MM.1S (cell line): ENCODE measurements around the gene RHOH.

Source experiments
- DNase-seq: peaks from one replicate; pipeline ENCODE4 v3.0.0-alpha.2; 2015
- H2AFZ ChIP-seq: fragments of 300-600 bp; sonication (generic); 2 replicates; pipeline ENCODE4 v1.6.0; 2016; ENCODE audit warnings: antibody characterized with exemption, low read length
- H3F3A ChIP-seq: fragments of 300-600 bp; sonication (generic); 2 replicates; pipeline ENCODE4 v1.6.1; 2016; ENCODE audit warnings: mild to moderate bottlenecking, antibody characterized with exemption, low read length, moderate library complexity, mixed read lengths; ENCODE audit not compliant: insufficient read depth
- H3K27ac ChIP-seq: fragments of 300-600 bp; sonication (generic); 2 replicates; pipeline ENCODE4 v1.5.1; 2016; ENCODE audit warnings: mild to moderate bottlenecking, low read length
- H3K27me3 ChIP-seq: fragments of 300-600 bp; sonication (generic); replicated peaks from 2 replicates; pipeline ENCODE4 v1.6.0; 2016; ENCODE audit warnings: low read length; ENCODE audit not compliant: insufficient read depth
- H3K36me3 ChIP-seq: fragments of 300-600 bp; sonication (generic); replicated peaks from 2 replicates; pipeline ENCODE4 v1.6.1; 2016; ENCODE audit warnings: mild to moderate bottlenecking, low read length, mixed read lengths; ENCODE audit not compliant: insufficient read depth
- H3K4me1 ChIP-seq: fragments of 300-600 bp; sonication (generic); 2 replicates; pipeline ENCODE4 v1.6.1; 2016; ENCODE audit warnings: low read length, mixed read lengths
- H3K4me2 ChIP-seq: fragments of 300-600 bp; sonication (generic); 2 replicates; pipeline ENCODE4 v1.6.0; 2016; ENCODE audit warnings: low read depth, low read length
- H3K4me3 ChIP-seq: fragments of 300-600 bp; sonication (generic); 2 replicates; pipeline ENCODE4 v1.5.1; 2016; ENCODE audit warnings: low read length, mixed read lengths
- H3K79me2 ChIP-seq: fragments of 300-600 bp; sonication (generic); 2 replicates; pipeline ENCODE4 v1.6.1; 2016; ENCODE audit warnings: mixed run types, low read length, mixed read lengths
- H3K9ac ChIP-seq: fragments of 300-600 bp; sonication (generic); 2 replicates; pipeline ENCODE4 v1.6.1; 2016; ENCODE audit warnings: low read length, mixed read lengths
- H3K9me2 ChIP-seq: fragments of 300-600 bp; sonication (generic); replicated peaks from 2 replicates; pipeline ENCODE4 v1.6.1; 2016; ENCODE audit warnings: mild to moderate bottlenecking, low read length, mixed read lengths; ENCODE audit not compliant: insufficient read depth
- H3K9me3 ChIP-seq: fragments of 300-600 bp; sonication (generic); replicated peaks from 2 replicates; pipeline ENCODE4 v1.6.1; 2016; ENCODE audit warnings: mild to moderate bottlenecking, low read length, mixed read lengths; ENCODE audit not compliant: insufficient read depth
- H4K20me1 ChIP-seq: fragments of 300-600 bp; sonication (generic); 2 replicates; pipeline ENCODE4 v1.6.1; 2016; ENCODE audit warnings: mild to moderate bottlenecking, low read length, moderate library complexity, mixed read lengths; ENCODE audit not compliant: insufficient read depth
- EZH2 ChIP-seq: fragments of 300-600 bp; sonication (generic); optimal IDR thresholded peaks from 2 replicates; pipeline ENCODE3; 2017; ENCODE audit warnings: low read depth, mild to moderate bottlenecking, antibody characterized with exemption, low read length, mixed read lengths
- EZH2phosphoT487 ChIP-seq: fragments of 300-600 bp; sonication (generic); IDR thresholded peaks from 2 replicates; pipeline ENCODE4 v1.6.1; 2018; ENCODE audit warnings: antibody characterized with exemption, low read length
- TF ChIP-seq, protein P1 (sequence below): fragments of 300-600 bp; sonication (generic); IDR thresholded peaks from 2 replicates; pipeline ENCODE4 v1.5.1; 2016; ENCODE audit warnings: antibody characterized with exemption, low read length, mixed read lengths

The RHOH gene

DNA sequence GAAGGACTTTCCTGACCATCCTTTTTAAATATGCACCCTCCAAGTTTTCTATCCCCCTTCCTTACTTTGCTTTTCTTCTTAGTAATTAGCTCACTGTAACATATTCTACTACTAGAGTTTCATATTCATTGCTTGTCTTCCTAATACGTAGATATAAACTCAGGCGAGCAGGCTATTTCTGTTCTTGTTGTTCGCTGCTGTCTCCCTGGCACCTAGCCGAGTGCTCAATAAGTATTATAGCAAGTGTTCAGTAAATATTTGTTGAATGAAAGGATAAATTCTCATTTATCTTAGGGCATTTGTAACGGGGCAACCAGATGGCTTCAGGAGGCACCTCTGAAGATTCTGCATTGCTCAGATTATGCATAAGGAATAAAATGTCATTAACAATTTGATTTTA lies 6.8 kb upstream of the RHOH start:
- Histone ChIP-seq H2AFZ (peak overlapping the region; percentile 78; the same call in 1 of the 2 replicates), H3K4me2 (peak overlapping the region; percentile 86), H3K9ac (peak overlapping the region; percentile 95), H3K79me2 (peaks cover 59% of the 10 kb centered on the region), H3K9me3 (no peaks in the 10 kb centered on the region), H3K27ac (peak overlapping the region; percentile 97), H3K27me3 (no peaks in the 10 kb centered on the region), H3K4me3 (peak overlapping the region; percentile 67), H3K4me1 (peaks cover 5% of the 10 kb centered on the region; the same call in 1 of the 2 replicates), H3K36me3 (no peaks in the 10 kb centered on the region), H3K9me2 (no peaks in the 10 kb centered on the region), H3F3A (peaks cover 40% of the 10 kb centered on the region), H4K20me1 (no peaks in the 10 kb centered on the region)
- TF ChIP-seq EZH2 (no peak), EZH2phosphoT487 (no peak)
- TF ChIP-seq, protein P1, sequence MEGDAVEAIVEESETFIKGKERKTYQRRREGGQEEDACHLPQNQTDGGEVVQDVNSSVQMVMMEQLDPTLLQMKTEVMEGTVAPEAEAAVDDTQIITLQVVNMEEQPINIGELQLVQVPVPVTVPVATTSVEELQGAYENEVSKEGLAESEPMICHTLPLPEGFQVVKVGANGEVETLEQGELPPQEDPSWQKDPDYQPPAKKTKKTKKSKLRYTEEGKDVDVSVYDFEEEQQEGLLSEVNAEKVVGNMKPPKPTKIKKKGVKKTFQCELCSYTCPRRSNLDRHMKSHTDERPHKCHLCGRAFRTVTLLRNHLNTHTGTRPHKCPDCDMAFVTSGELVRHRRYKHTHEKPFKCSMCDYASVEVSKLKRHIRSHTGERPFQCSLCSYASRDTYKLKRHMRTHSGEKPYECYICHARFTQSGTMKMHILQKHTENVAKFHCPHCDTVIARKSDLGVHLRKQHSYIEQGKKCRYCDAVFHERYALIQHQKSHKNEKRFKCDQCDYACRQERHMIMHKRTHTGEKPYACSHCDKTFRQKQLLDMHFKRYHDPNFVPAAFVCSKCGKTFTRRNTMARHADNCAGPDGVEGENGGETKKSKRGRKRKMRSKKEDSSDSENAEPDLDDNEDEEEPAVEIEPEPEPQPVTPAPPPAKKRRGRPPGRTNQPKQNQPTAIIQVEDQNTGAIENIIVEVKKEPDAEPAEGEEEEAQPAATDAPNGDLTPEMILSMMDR = no peak
- DNase-seq = peak; percentile 52

DNA sequence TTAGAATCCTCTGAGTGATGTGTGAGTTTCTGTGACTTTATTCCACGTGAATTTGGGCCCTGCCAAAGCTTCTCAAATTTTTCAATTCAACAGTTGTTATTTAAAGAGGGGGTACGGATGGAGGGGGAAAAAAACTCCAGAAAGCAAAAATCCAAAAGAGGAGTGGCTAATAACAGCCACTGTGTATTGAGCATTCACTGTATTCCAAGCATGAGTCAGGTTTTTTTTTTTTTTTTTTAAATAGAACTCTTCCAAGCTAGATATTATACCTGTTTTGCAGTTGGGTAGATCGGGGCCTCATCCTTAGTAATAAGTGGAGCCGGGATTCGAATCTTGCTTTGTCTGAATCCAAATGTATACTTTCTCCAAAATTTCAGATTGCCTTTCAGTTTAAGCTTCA lies 6.4 kb upstream of the RHOH start:
- peak overlapping the region; percentile 97 for H3K27ac ChIP-seq

DNA sequence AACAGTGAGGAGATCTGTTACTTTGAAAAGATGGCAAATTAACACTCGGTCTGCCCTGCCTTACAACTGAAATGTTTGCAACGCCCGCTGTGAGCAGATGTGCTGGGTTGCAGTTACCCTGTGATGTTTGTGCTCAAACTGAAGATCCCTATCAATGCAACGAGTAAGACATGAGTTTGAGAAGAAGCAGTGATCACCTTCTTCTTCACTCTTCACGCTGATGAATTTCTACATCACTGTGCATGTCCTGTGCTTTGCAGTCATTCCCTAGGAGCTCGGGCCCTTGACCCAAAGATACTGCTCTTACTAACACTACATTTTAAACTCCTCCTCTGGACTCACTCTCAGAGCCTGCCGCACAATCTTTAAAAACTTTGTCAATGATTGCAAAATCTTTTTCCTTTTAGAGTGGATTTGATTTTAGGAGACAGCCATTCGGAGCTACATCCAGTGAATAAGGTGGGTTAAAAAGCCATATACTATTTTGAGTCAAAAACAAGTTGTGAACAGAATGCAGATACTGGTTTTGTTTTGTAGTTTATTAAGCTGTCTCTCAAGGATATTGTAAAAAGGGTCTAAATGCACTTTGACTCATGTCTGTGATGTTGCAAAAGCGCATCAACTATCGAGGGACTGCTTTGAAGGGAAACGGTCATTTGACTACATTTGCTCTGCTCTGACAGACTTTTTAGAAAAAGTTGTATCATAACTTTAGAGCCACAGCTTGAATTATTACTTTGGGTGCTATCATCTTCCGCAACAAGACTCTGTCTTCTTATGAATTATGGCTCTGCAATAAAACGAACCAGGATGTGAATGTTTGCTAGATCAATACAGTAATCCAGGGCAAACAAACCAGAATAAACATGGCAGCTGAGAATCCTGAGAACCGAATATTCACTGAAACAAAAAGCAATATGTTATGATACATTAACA lies 5.7 kb upstream of the RHOH start:
- no peaks in the 10 kb centered on the region for H3K9me2 ChIP-seq
- no peaks in the 10 kb centered on the region for H3K9me3 ChIP-seq
- H3K79me2 ChIP-seq = peaks cover 70% of the 10 kb centered on the region
- H4K20me1 ChIP-seq = no peaks in the 10 kb centered on the region
- peak; percentile 57 for DNase-seq
- no peaks in the 10 kb centered on the region for H3K36me3 ChIP-seq
- H3F3A ChIP-seq = peaks cover 52% of the 10 kb centered on the region
- peak overlapping the region; percentile 97 for H3K27ac ChIP-seq
- peak overlapping the region; percentile 67 for H3K4me3 ChIP-seq
- peak overlapping the region; percentile 78 for H2AFZ ChIP-seq
- H3K27me3 ChIP-seq = no peaks in the 10 kb centered on the region
- peak overlapping the region; percentile 95 for H3K9ac ChIP-seq
- H3K4me2 ChIP-seq = peak overlapping the region; percentile 86
- no peak for TF ChIP-seq EZH2
- TF ChIP-seq EZH2phosphoT487 = no peak
- TF ChIP-seq, protein P1 = no peak
- H3K4me1 ChIP-seq = peaks cover 14% of the 10 kb centered on the region; the same call in 1 of the 2 replicates

More for the DNA sequence above, 6.4 kb upstream of the RHOH start:
- no peak for DNase-seq
- Histone ChIP-seq H3F3A (peaks cover 45% of the 10 kb centered on the region), H3K27me3 (no peaks in the 10 kb centered on the region), H3K4me3 (peak overlapping the region; percentile 67), H3K9ac (peak overlapping the region; percentile 95), H3K79me2 (peaks cover 64% of the 10 kb centered on the region), H3K9me2 (no peaks in the 10 kb centered on the region), H3K4me2 (peak overlapping the region; percentile 86), H3K36me3 (no peaks in the 10 kb centered on the region), H4K20me1 (no peaks in the 10 kb centered on the region), H3K4me1 (peaks cover 9% of the 10 kb centered on the region; the same call in 1 of the 2 replicates), H3K9me3 (no peaks in the 10 kb centered on the region), H2AFZ (peak overlapping the region; percentile 78)
- no peak for TF ChIP-seq EZH2phosphoT487
- TF ChIP-seq EZH2 = no peak
- TF ChIP-seq, protein P1 = no peak
